Fibroblast of peridontal ligament (primary cell): ENCODE measurements around the gene ZFP36L1.

Experiments
- DNase-seq: peaks from one replicate; pipeline ENCODE4 v3.0.0-alpha.2; 2010; ENCODE audit errors: extremely low read depth

ZFP36L1 gene

DNA sequence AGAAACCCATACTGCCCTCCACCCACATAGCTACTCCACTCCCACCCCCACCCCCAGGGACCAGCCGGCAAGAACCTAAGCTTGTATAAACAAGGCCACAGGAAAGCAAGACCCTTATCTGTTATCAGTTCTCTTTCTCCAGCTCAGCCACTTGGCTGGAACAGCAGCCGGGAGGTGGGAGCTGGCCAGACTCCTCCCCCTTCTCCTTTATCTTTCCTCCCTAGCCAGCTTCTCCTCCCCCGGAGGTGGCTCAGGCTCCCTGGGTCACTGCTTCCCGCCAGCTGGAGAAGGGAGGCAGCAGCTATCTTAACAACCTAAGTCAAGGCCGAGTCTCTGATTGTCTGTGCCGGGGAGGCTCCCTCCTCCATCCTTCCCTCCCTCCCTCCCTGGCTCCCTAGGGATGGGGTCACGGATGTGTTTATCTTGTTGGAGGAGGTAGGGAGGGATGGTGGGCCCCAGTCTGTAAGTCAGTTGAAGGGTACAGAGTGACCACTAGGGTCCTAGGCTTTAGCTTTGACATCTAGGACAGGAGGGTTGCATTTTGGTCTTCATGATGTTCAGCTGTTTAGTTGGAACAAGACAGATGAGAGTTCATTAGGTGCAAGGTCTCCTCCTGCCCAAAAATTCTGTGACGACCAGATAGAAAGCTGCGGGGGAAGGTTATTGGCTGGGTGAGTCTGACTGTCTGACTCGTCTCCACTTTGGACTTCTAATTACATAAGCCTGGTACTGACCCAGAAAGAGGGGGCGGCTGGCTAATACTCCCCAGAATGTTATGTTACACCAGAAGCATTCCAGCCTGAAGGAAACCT is 29.7 kb downstream of the ZFP36L1 start:
- DNase-seq: peak; percentile 38

GRCh38 chr14:68761391-68761790 is 31.5 kb downstream of the ZFP36L1 start:
- no peak for DNase-seq

- no peak for DNase-seq
These were observed 32.1 kb downstream of the ZFP36L1 start for GRCh38 chr14:68760761-68761160.

GRCh38 chr14:68759937-68760336 is 32.9 kb downstream of the ZFP36L1 start:
- no peak for DNase-seq

GRCh38 chr14:68759017-68759560 is 33.8 kb downstream of the ZFP36L1 start:
- no peak for DNase-seq

GRCh38 chr14:68758301-68758700 is 34.6 kb downstream of the ZFP36L1 start:
- no peak for DNase-seq

- DNase-seq: peak; percentile 12
These were observed 35.2 kb downstream of the ZFP36L1 start for GRCh38 chr14:68757618-68758081.

- DNase-seq: no peak
These were observed 36.1 kb downstream of the ZFP36L1 start for GRCh38 chr14:68756734-68757133.

GRCh38 chr14:68756000-68756481 is 36.8 kb downstream of the ZFP36L1 start:
- peak; percentile 55 for DNase-seq

DNA sequence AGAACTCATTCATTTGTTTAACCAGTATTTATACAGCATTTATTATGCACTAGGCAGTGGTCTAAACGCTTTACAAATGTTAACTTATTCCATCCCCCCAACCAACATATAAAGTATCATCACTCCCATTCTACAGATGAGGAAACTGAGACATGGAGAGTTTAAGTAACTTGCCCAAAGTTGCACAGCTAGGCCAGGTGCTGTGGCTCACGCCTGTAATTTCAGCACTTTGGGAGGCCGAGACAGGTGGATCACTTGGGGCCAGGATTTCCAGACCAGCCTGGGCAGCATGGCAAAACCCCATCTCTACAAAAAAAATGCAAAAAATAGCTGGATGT is 37.9 kb downstream of the ZFP36L1 start:
- DNase-seq: no peak

DNA sequence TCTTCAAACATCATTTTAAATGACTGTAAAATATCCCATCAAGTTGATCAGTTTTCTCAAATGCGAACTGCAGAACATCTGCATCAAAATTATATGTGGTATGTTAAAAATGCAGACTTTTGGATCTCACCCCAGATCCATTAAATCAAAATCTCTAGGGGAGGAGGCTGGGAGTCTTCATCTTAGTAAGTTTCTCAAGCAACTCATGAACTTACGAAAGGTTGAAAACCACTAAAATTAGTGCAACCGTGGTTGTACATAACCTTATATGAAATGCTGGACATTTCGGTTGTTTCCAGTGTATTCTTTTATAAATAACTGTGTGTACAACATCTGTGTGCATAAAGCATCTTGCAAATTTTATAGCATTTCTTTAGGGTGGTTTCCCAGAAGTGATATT is 39.2 kb downstream of the ZFP36L1 start:
- DNase-seq: peak; percentile 91

- DNase-seq: no peak
These were observed 40.4 kb downstream of the ZFP36L1 start for GRCh38 chr14:68752271-68753006.

GRCh38 chr14:68749487-68750475 is 43.1 kb downstream of the ZFP36L1 start:
- no peak for DNase-seq

GRCh38 chr14:68748691-68749090 is 44.2 kb downstream of the ZFP36L1 start:
- no peak for DNase-seq

- DNase-seq: no peak
These were observed 44.6 kb downstream of the ZFP36L1 start for GRCh38 chr14:68748260-68748659.

- no peak for DNase-seq
These were observed 45.5 kb downstream of the ZFP36L1 start for GRCh38 chr14:68747393-68747792.

DNA sequence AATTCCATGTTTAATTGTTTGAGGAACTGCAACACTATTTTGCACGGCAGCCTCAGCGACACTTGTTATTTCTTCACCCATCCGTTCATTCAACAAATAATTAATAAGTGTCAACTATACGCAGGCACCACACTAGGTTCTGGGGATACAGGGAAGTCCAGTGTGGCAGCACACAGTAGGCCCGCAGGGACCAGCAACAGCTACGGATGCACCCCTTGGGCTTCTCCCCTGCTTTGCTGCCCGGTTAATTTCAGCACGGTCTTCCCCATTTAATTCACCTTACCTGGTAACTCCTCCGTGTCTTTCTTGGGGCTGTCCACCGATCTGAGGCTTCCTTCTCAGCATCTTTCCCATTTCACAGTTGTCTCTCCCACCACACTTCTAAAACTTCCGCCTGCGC is 48.3 kb downstream of the ZFP36L1 start:
- DNase-seq: no peak

DNA sequence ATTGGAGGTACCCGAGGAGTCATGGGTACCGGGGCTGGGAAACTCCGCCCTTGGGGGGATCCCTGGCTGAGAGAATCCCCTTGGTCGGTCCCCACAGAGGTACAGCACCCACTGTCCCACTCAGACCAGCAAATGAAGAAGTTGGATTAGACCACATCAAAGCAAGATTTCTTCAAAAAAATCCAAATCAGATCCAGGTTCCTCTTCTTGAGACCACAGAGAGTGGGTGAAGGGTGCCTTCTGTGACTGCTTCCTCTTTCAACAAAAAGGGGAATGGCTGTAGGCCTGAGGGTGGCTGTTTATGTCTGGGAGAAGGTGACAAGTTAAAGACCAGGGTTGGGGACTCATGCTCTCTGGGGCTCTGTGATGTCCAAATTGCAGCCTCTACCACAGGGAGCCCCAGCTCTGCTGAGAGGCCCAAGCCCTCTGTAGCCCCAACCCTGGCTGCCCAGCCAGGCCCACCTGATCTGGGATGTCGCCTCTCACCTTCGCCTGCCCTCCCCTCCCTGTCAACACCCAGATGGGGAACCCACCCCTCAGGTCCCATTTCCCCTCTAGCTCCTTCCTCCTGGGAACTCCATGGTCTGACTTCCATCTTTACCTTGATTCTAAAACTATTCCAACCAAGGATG is 50.9 kb downstream of the ZFP36L1 start:
- no peak for DNase-seq

DNA sequence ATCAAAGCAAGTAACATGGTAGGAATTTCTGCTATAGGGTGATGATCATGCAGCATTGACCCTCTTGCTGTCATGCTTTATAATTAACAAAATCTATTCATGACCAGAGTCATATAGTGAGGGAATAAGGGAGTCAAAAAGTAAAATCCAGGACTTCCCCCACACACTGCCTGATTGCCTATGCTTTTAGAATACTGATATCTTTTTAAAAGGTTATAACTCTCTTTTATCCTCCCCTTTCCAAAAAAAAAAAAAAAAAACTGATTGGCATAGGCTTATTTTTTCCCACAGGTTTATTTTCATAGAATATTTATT is 51.4 kb downstream of the ZFP36L1 start:
- DNase-seq: no peak

GRCh38 chr14:68740788-68741476 is 51.9 kb downstream of the ZFP36L1 start:
- DNase-seq: no peak

GRCh38 chr14:68739701-68740100 is 53.2 kb downstream of the ZFP36L1 start:
- no peak for DNase-seq
